A549 (cell line): ENCODE data around the gene NELFCD. TPM values are rescaled to one million over a fixed set of nuclear protein-coding genes. Genes with fewer than 3 reads are reported as not detected.

Experiments used
- ATAC-seq, 2 experiments: fragments of 200-7000 bp in 1 of 2; fragments of >200 bp in 1 of 2; cut with Nextera tagmentation in 1 of 2; cut with Tn5 transposase in 1 of 2; 3 replicates each; pipeline versions ENCODE4 v1.8.0 to v1.9.1; 2018 to 2020; ENCODE audit warnings: mild to moderate bottlenecking in 1 of 2, moderate library complexity in 1 of 2
- CTCF ChIA-PET: fragments of 300-600 bp; sonication (Branson Sonifier 250); formaldehyde crosslinking; extraction: SDS; loops from one replicate; lab custom pipeline; 2021; ENCODE audit warnings: antibody characterized with exemption, inconsistent platforms; lab: Yijun Ruan, JAX
- POLR2A ChIA-PET: fragments of 350-600 bp; formaldehyde crosslinking; extraction: SDS; loops from one replicate; lab custom pipeline; 2021; ENCODE audit warnings: antibody characterized with exemption, inconsistent platforms; lab: Yijun Ruan, JAX
- DNase-seq, 2 experiments: peaks; one replicate each; pipeline versions ENCODE4 v3.0.0 to v3.0.0-alpha.2; 2011 to 2016; ENCODE audit warnings: low read depth in 1 of 2, low spot score in 1 of 2
- FAIRE-seq: peaks from 2 replicates; lab custom pipeline; 2011; peaks lifted over from hg19 to GRCh38; lab: Jason Lieb, UNC
- H3K27ac ChIP-seq, 2 experiments: fragments of >200 bp; sonication (Bioruptor Twin); formaldehyde crosslinking; 3 replicates each; pipeline ENCODE4 v1.5.1; 2016 to 2017
- H3K4me1 ChIP-seq: fragments of >200 bp; sonication (Bioruptor Twin); formaldehyde crosslinking; 3 replicates; pipeline ENCODE4 v1.6.1; 2016
- H3K4me2 ChIP-seq: fragments of >200 bp; sonication (Bioruptor Twin); formaldehyde crosslinking; 3 replicates; pipeline ENCODE4 v1.6.1; 2016
- H3K4me3 ChIP-seq: fragments of >200 bp; sonication (Bioruptor Twin); formaldehyde crosslinking; 3 replicates; pipeline ENCODE4 v1.5.1; 2016
- H3K9me3 ChIP-seq: fragments of >200 bp; sonication (Bioruptor Twin); formaldehyde crosslinking; 3 replicates; pipeline ENCODE4 v1.6.1; 2016
- CBX8 ChIP-seq: fragments of 200-600 bp; sonication (generic); IDR thresholded peaks from 2 replicates; pipeline ENCODE4 v1.6.1; 2016
- CHD4 ChIP-seq: fragments of 200-600 bp; sonication (generic); IDR thresholded peaks from 2 replicates; pipeline ENCODE4 v1.6.1; 2016; ENCODE audit warnings: antibody characterized with exemption, mild to moderate bottlenecking, borderline replicate concordance
- FOXS1 ChIP-seq: fragments of 250-450 bp; sonication (Bioruptor Pico); IDR thresholded peaks from 2 replicates; pipeline ENCODE4 v1.5.0; 2020; ENCODE audit warnings: mild to moderate bottlenecking, moderate library complexity
- GATA3 ChIP-seq: IDR thresholded peaks from 2 replicates; pipeline ENCODE4 v1.6.1; 2012; ENCODE audit warnings: borderline replicate concordance
- HEYL ChIP-seq: fragments of 250-450 bp; sonication (Bioruptor Pico); IDR thresholded peaks from 2 replicates; pipeline ENCODE4 v1.8.0; 2021; ENCODE audit warnings: mild to moderate bottlenecking, moderate library complexity
- HOXB13 ChIP-seq: fragments of 250-450 bp; sonication (Bioruptor Pico); IDR thresholded peaks from 2 replicates; pipeline ENCODE4 v1.5.0; 2020; ENCODE audit warnings: low read depth, mild to moderate bottlenecking, moderate library complexity
- JUN ChIP-seq, 2 experiments: fragments of >200 bp; sonication (Bioruptor Twin); formaldehyde crosslinking; IDR thresholded peaks; 2 replicates in 1 of 2; 3 replicates in 1 of 2; pipeline ENCODE4 v1.6.1; 2016 to 2017
- KDM1A ChIP-seq: fragments of 200-600 bp; sonication (generic); IDR thresholded peaks from 2 replicates; pipeline ENCODE4 v1.6.1; 2016; ENCODE audit warnings: low read depth, mild to moderate bottlenecking
- MAFK ChIP-seq: fragments of 450-650 bp; IDR thresholded peaks from 2 replicates; pipeline ENCODE4 v1.6.1; 2014; ENCODE audit not compliant: partially characterized antibody
- NFE2L2 ChIP-seq: fragments of 150-350 bp; conservative IDR thresholded peaks from 2 replicates; pipeline ENCODE4 v1.6.1; 2014; ENCODE audit warnings: low read length
- NR3C1 ChIP-seq: fragments of >200 bp; sonication (Bioruptor Twin); formaldehyde crosslinking; IDR thresholded peaks from 3 replicates; pipeline ENCODE4 v1.6.1; 2017
- POLR2A ChIP-seq: IDR thresholded peaks from 2 replicates; pipeline ENCODE4 v1.6.1; 2012; ENCODE audit warnings: mild to moderate bottlenecking, low read length
- POLR2AphosphoS2 ChIP-seq: conservative IDR thresholded peaks from 2 replicates; pipeline ENCODE4 v1.6.1; 2012; ENCODE audit warnings: low read length, improper control_type of control experiment, inconsistent platforms
- RARB ChIP-seq: fragments of 250-450 bp; sonication (Bioruptor Pico); IDR thresholded peaks from 2 replicates; pipeline ENCODE4 v1.8.0; 2021; ENCODE audit warnings: mild to moderate bottlenecking, moderate library complexity
- RCOR1 ChIP-seq: fragments of 150-350 bp; IDR thresholded peaks from 2 replicates; pipeline ENCODE4 v1.6.1; 2014; ENCODE audit warnings: antibody characterized with exemption, low read length, low read depth
- RNF2 ChIP-seq: fragments of 200-600 bp; sonication (generic); IDR thresholded peaks from 2 replicates; pipeline ENCODE4 v1.6.1; 2016; ENCODE audit warnings: low read depth, mild to moderate bottlenecking, antibody characterized with exemption, moderate library complexity, borderline replicate concordance
- ZFP36 ChIP-seq: fragments of 450-650 bp; IDR thresholded peaks from 2 replicates; pipeline ENCODE4 v1.6.1; 2014; ENCODE audit warnings: borderline replicate concordance; ENCODE audit not compliant: partially characterized antibody
- ZNF302 ChIP-seq: fragments of 250-450 bp; sonication (Bioruptor Pico); IDR thresholded peaks from 2 replicates; pipeline ENCODE4 v1.9.0; 2021; ENCODE audit warnings: inconsistent platforms, mild to moderate bottlenecking, moderate library complexity
- ZSCAN20 ChIP-seq: fragments of 250-450 bp; sonication (Bioruptor Pico); IDR thresholded peaks from 2 replicates; pipeline ENCODE4 v1.8.0; 2022; ENCODE audit warnings: mild to moderate bottlenecking, moderate library complexity
- WGBS: methylation state at CpG from one replicate; pipeline ENCODE4 v1.1.6; 2017; ENCODE audit errors: missing lambda C conversion rate; 5-methylcytosine and 5-hydroxymethylcytosine counted together
- polyA plus RNA-seq, 4 experiments: library from polyadenylated mRNA; depleted of rRNA in 3 of 4; stranded (reverse); fragments of >200 nt; fragmentation: RNase III in 1 of 4; extraction: RNeasy Plus Mini Kit Qiagen cat#74134 plus additional on column Dnase treatment in 1 of 4; gene quantifications; 2 replicates in 3 of 4; 3 replicates in 1 of 4; pipeline ENCODE4 v1.2.3, GENCODE V29; 2011 to 2017
- TF ChIP-seq, protein P1 (sequence below): fragments of 150-350 bp; IDR thresholded peaks from 2 replicates; pipeline ENCODE4 v1.6.1; 2014; ENCODE audit warnings: low read depth, mild to moderate bottlenecking, low read length
- TF ChIP-seq, protein P2 (sequence below): fragments of 450-650 bp; IDR thresholded peaks from 2 replicates; pipeline ENCODE4 v1.6.1; 2014; ENCODE audit warnings: antibody characterized with exemption
- TF ChIP-seq, protein P3 (sequence below): fragments of 250-450 bp; sonication (Bioruptor Pico); IDR thresholded peaks from 2 replicates; pipeline ENCODE4 v1.5.0; 2020; ENCODE audit warnings: low read depth, mild to moderate bottlenecking, moderate library complexity
- TF ChIP-seq, protein P4 (sequence below): fragments of >200 bp; sonication (Bioruptor Twin); formaldehyde crosslinking; IDR thresholded peaks from 3 replicates; pipeline ENCODE4 v1.5.1; 2016

The NELFCD gene
- polyA plus RNA-seq, 2 of the 4 experiments (the other 2 are of a cell fraction), result 58.8 to 74.0 TPM

DNA sequence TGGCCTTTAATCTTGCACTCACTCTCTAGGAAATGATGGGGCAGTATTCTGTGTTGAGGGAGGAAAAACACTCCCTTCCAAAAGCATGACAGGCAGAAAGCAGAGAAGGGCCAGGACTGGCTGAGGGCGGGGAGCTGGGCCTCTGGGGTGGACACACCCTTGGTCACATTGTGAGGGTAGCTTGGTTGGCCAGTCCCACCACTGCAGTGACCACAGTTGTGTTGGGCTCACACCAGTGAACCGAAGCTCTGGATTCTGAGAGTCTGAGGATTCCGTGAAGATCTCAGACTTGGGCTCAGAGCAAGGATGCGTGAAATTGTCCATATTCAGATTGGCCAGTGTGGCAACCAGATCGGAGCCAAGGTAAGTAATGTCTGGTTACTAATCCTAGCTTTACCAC lies 38.2 kb downstream of the NELFCD start, which contains the start of gene TUBB1:
TSS of gene TUBB1 (plus strand) at position 213 of the 400 bp plus-strand sequence. CDS start at position 307, 94 bp downstream.
- CTCF ChIA-PET, result interaction anchor here (1.9 kb wide), 1 partner anchor 14 kb away, joined by 5 read pairs; no protein-coding TSS in a partner anchor
- Histone ChIP-seq H3K4me2 (no peak within 1 kb of the TSS), H3K4me1 (no peaks in the 10 kb centered on the region), H3K4me3 (no peak within 1 kb of the TSS), H3K27ac (no peak within 1 kb of the TSS), H3K9me3 (no peaks in the 10 kb centered on the region)
- POLR2A ChIA-PET, result interaction anchor here (2.1 kb wide), 1 partner anchor 13 kb away, joined by 8 read pairs; the partner anchor contains the start of gene ATP5F1E
- 92% methylated on average over 5 of the region's 5 CpGs for WGBS
- no peak for ATAC-seq
- no peak for FAIRE-seq
- DNase-seq, result no peak
- no peak for TF ChIP-seq HEYL (CRISPR knock-in tag)
- no peak for TF ChIP-seq ZNF302 (CRISPR knock-in tag)
- TF ChIP-seq CHD4, result no peak
- no peak for TF ChIP-seq RNF2
- TF ChIP-seq, protein P1, sequence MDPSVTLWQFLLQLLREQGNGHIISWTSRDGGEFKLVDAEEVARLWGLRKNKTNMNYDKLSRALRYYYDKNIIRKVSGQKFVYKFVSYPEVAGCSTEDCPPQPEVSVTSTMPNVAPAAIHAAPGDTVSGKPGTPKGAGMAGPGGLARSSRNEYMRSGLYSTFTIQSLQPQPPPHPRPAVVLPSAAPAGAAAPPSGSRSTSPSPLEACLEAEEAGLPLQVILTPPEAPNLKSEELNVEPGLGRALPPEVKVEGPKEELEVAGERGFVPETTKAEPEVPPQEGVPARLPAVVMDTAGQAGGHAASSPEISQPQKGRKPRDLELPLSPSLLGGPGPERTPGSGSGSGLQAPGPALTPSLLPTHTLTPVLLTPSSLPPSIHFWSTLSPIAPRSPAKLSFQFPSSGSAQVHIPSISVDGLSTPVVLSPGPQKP, result no peak
- TF ChIP-seq, all 56 proteins: peak for 0

DNA sequence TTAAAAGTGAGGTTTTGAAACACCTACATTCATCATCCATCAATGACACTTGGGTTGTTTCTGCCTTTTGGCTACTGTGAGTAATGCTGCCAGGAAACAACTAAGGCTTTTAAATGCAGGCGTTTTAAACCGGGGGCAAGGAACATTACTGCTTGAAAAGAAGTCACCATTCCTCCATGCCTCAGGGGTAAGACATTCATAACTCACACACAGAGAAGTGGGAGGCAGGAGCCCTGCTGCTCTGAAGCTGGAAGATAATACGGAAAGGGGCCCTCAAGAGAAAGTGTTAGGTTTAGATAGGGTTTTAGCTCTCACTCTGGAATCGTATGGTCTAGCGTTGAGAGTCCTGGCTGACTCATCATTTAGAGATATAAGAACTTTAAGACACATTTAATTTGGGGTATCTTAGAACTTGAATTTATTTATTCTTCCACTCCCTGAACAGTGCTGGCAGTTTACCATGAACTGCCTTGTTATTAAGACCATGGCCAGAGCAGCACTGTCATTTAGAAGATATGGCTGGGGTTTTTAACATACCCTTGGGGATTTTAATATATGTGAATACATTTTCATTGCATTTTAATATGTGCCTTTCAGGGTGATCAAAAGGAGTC lies 40.0 kb downstream of the NELFCD start:
- CTCF ChIA-PET, result interaction anchor here (0.6 to 1.5 kb wide), 2 partner anchors 12 to 383 kb away, joined by 3 to 4 read pairs; no protein-coding TSS in a partner anchor
- H3K9me3 ChIP-seq, result no peaks in the 10 kb centered on the region
- no peak overlapping the region for H3K27ac ChIP-seq
- FAIRE-seq (no peak), DNase-seq (no peak), ATAC-seq (no peak)
- WGBS, result 81% methylated on average over 5 of the region's 5 CpGs
- H3K4me3 ChIP-seq, result no peak overlapping the region
- POLR2A ChIA-PET, result no interaction called here
- TF ChIP-seq NR3C1 (no peak), MAFK (peak; percentile 20), JUN (IDR thresholded peaks at IDR 0.05) (no peak)
- no peaks in the 10 kb centered on the region for H3K4me1 ChIP-seq
- no peak overlapping the region for H3K4me2 ChIP-seq

DNA sequence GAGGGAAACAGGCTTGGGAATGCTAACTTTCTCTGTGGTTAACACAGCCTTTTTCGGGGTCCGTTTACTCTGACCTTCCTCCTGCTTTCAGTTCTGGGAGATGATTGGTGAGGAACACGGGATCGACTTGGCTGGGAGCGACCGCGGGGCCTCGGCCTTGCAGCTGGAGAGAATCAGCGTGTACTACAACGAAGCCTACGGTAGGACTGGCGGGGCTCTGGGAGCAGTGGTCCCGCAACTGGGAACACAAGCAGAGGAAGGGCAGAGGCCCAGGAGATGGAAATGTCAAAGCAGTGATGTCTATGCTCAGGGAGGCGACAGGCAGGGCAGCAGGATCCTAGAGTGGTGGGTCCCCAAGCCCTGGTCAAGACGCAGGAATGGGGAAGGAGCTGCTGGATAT lies 41.7 kb downstream of the NELFCD start:
- no peaks in the 10 kb centered on the region for H3K9me3 ChIP-seq
- CTCF ChIA-PET, result interaction anchor here (0.9 to 1.3 kb wide), 3 partner anchors 9 to 473 kb away, joined by 3 to 4 read pairs (median 3); no protein-coding TSS in a partner anchor
- TF ChIP-seq POLR2A (no peak), ZSCAN20 (CRISPR knock-in tag) (no peak), NFE2L2 (no peak)
- TF ChIP-seq, protein P2, sequence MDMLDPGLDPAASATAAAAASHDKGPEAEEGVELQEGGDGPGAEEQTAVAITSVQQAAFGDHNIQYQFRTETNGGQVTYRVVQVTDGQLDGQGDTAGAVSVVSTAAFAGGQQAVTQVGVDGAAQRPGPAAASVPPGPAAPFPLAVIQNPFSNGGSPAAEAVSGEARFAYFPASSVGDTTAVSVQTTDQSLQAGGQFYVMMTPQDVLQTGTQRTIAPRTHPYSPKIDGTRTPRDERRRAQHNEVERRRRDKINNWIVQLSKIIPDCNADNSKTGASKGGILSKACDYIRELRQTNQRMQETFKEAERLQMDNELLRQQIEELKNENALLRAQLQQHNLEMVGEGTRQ, result no peak
- TF ChIP-seq, protein P1, result no peak
- no peak for DNase-seq
- POLR2A ChIA-PET, result interaction anchor here (1.5 kb wide), 1 partner anchor 10 kb away, joined by 10 read pairs; the partner anchor contains the start of gene ATP5F1E
- no peak for FAIRE-seq
- WGBS, result 96% methylated on average over 15 of the region's 15 CpGs
- no peak overlapping the region for H3K4me3 ChIP-seq
- H3K4me1 ChIP-seq, result no peaks in the 10 kb centered on the region
- H3K27ac ChIP-seq, result no peak overlapping the region
- no peak overlapping the region for H3K4me2 ChIP-seq
- no peak for ATAC-seq

DNA sequence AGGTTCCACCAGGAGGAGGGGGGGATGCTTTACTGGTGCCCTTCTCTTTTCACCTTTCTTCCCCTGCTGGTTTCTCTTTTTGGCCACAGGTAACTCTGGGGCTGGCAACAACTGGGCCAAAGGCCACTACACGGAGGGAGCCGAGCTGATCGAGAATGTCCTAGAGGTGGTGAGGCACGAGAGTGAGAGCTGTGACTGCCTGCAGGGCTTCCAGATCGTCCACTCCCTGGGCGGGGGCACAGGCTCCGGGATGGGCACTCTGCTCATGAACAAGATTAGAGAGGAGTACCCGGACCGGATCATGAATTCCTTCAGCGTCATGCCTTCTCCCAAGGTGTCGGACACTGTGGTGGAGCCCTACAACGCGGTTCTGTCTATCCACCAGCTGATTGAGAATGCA lies 42.6 kb downstream of the NELFCD start:
- no peak overlapping the region for H3K27ac ChIP-seq
- DNase-seq, result no peak
- POLR2A ChIA-PET, result interaction anchor here (1.5 kb wide), 1 partner anchor 9 kb away, joined by 10 read pairs; the partner anchor contains the start of gene ATP5F1E
- H3K4me3 ChIP-seq, result no peak overlapping the region
- no peak for ATAC-seq
- no peaks in the 10 kb centered on the region for H3K9me3 ChIP-seq
- 91% methylated on average over 13 of the region's 13 CpGs for WGBS
- no peak for FAIRE-seq
- H3K4me2 ChIP-seq, result no peak overlapping the region
- H3K4me1 ChIP-seq, result peaks cover 6% of the 10 kb centered on the region
- CTCF ChIA-PET, result interaction anchor here (1.0 to 1.2 kb wide), 2 partner anchors 8 to 9 kb away, joined by 3 read pairs; partner anchors contain the start of gene ATP5F1E
- TF ChIP-seq RCOR1 (no peak), HOXB13 (no peak), FOXS1 (CRISPR knock-in tag) (no peak), KDM1A (no peak), CBX8 (no peak), ZFP36 (no peak), GATA3 (no peak), RARB (no peak), POLR2AphosphoS2 (no peak)
- TF ChIP-seq, protein P3, sequence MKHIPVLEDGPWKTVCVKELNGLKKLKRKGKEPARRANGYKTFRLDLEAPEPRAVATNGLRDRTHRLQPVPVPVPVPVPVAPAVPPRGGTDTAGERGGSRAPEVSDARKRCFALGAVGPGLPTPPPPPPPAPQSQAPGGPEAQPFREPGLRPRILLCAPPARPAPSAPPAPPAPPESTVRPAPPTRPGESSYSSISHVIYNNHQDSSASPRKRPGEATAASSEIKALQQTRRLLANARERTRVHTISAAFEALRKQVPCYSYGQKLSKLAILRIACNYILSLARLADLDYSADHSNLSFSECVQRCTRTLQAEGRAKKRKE, result no peak
- TF ChIP-seq, protein P4, sequence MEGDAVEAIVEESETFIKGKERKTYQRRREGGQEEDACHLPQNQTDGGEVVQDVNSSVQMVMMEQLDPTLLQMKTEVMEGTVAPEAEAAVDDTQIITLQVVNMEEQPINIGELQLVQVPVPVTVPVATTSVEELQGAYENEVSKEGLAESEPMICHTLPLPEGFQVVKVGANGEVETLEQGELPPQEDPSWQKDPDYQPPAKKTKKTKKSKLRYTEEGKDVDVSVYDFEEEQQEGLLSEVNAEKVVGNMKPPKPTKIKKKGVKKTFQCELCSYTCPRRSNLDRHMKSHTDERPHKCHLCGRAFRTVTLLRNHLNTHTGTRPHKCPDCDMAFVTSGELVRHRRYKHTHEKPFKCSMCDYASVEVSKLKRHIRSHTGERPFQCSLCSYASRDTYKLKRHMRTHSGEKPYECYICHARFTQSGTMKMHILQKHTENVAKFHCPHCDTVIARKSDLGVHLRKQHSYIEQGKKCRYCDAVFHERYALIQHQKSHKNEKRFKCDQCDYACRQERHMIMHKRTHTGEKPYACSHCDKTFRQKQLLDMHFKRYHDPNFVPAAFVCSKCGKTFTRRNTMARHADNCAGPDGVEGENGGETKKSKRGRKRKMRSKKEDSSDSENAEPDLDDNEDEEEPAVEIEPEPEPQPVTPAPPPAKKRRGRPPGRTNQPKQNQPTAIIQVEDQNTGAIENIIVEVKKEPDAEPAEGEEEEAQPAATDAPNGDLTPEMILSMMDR, result no peak
